Loucy (cell line): ENCODE results near the gene FUBP1.
"Not testable (repeated sequence)": the region's sequence is repeated elsewhere in the genome, so short reads cannot be mapped to it uniquely, and the experiment has no call there.

ENCODE experiments used
- EZH2phosphoT487 ChIP-seq: fragments of 200-600 bp; IDR thresholded peaks from 2 replicates; pipeline ENCODE4 v1.6.1; 2018; ENCODE audit warnings: antibody characterized with exemption, mild to moderate bottlenecking, moderate library complexity, borderline replicate concordance
- TF ChIP-seq, protein P1 (sequence below): fragments of 200-600 bp; sonication (generic); conservative IDR thresholded peaks from 2 replicates; pipeline ENCODE4 v1.5.1; 2014; ENCODE audit warnings: mild to moderate bottlenecking, antibody characterized with exemption, low read length

DNA sequence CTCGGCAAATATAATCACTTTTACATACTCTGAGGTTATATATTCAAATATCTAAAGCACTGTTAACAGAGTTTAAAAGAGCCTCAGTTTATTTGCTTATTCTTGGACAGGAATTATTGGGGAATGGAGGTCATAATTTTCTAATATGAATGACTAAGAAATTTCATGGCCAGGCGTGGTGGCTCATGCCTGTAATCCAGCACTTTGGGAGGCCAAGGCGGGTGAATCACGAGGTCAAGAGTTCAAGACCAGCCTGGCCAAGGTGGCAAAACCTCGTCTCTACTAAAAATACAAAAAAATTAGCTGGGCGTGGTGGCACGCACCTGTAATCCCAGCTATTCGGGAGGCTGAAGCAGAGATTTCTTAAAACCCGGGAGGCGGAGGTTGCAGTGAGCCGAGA lies 21.7 kb upstream of the FUBP1 start:
- TF ChIP-seq, protein P1, sequence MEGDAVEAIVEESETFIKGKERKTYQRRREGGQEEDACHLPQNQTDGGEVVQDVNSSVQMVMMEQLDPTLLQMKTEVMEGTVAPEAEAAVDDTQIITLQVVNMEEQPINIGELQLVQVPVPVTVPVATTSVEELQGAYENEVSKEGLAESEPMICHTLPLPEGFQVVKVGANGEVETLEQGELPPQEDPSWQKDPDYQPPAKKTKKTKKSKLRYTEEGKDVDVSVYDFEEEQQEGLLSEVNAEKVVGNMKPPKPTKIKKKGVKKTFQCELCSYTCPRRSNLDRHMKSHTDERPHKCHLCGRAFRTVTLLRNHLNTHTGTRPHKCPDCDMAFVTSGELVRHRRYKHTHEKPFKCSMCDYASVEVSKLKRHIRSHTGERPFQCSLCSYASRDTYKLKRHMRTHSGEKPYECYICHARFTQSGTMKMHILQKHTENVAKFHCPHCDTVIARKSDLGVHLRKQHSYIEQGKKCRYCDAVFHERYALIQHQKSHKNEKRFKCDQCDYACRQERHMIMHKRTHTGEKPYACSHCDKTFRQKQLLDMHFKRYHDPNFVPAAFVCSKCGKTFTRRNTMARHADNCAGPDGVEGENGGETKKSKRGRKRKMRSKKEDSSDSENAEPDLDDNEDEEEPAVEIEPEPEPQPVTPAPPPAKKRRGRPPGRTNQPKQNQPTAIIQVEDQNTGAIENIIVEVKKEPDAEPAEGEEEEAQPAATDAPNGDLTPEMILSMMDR = not testable (repeated sequence)
- TF ChIP-seq EZH2phosphoT487 = not testable (repeated sequence)
